ENCODE results near the gene CPTP. TPM values are rescaled to one million over a fixed set of nuclear protein-coding genes. Genes with fewer than 3 reads are reported as not detected.

The CPTP gene
- total RNA-seq, 1 donor from 2014 or later: 20.4 TPM

DNA sequence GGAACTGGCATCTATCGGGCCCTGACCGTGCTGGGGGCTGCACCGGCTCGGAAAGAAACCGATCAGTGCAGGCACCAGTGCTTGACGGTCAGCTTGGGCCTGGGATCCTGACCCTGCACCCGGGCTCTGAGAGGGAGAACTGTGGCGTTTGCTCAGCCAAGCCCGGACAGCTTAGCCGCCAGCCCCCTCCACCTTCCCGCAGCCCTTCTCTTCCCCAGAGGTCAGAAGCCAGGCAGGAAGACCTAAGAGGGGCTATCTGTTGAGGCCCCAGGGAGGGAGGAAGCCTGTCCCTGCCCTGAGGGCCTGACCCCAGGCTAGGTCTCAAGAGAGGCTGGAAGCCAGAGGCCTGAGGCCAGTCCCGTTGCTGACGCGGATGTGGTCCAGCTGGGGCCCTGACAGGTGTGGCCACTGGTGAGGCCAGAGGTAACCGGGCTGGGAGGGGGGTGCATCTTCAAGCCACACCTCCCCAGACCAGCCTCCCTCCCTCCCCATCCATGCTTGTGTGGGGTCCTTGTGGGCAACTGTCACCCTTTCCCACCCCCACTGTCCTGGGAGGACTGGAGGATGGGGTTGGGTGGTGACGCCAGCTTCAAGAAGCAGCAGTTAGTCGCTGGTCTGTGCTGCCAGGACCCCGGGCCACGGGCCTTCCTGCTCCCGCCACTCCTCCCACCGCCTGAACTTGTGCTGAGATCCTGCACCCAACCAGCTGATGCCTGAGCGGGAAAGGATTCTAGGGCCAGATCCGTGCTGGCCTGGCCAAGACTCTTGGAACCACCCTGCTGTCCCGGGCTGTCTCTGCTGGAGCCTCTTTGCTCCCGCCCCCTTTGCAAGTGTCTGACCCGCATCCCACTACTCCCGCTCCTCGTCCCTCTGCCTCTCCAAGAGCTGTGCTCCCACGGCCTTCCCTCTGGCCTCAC lies 27.2 kb downstream of the CPTP start:
- H3K4me3 ChIP-seq: peak overlapping the region; percentile 12
- TF ChIP-seq, protein P1, sequence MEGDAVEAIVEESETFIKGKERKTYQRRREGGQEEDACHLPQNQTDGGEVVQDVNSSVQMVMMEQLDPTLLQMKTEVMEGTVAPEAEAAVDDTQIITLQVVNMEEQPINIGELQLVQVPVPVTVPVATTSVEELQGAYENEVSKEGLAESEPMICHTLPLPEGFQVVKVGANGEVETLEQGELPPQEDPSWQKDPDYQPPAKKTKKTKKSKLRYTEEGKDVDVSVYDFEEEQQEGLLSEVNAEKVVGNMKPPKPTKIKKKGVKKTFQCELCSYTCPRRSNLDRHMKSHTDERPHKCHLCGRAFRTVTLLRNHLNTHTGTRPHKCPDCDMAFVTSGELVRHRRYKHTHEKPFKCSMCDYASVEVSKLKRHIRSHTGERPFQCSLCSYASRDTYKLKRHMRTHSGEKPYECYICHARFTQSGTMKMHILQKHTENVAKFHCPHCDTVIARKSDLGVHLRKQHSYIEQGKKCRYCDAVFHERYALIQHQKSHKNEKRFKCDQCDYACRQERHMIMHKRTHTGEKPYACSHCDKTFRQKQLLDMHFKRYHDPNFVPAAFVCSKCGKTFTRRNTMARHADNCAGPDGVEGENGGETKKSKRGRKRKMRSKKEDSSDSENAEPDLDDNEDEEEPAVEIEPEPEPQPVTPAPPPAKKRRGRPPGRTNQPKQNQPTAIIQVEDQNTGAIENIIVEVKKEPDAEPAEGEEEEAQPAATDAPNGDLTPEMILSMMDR (IDR thresholded peaks at IDR 0.05): no peak
- H3K36me3 ChIP-seq: peaks cover 8% of the 10 kb centered on the region
- ATAC-seq (peak in 1 of 2 donors; percentile 2), DNase-seq (no peak)
- H3K4me1 ChIP-seq: peaks cover 51% of the 10 kb centered on the region
- intact Hi-C loops (cut with DNase I): no loop called here
- peak overlapping the region; percentile 39 for H3K27ac ChIP-seq
- no peaks in the 10 kb centered on the region for H3K9me3 ChIP-seq
- H3K27me3 ChIP-seq (ENCODE audit: low read depth): peaks cover 35% of the 10 kb centered on the region

DNA sequence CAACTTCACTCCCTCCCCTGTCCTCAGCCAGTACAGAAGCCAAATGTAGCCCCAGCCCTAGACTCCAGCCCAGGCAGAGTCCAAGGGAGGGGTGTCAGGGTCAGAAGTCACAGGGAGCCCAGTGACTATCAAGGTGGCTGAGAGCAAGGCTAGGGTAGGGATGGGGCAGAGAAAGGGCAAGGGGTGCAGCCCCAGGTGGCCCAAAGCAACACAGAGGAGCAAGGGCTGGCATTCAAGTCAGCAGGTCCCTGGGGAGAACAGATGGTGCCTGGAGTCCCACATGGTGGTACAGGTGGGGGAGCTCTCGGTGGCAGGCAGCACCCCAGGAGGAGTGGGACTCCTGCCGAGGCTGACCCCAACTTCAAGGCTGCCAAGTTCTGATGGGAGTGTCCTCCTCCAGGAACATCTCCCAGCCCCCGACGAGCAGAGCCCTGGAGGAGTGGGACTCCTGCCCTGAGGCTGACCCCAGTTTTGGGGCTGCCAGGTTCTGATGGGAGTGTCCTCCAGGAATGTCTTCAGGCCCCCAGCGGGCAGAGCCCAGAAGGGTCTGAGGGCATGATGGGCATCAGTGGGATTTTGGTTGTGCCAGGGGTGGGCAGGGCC lies 28.3 kb downstream of the CPTP start:
- peaks cover 39% of the 10 kb centered on the region for H3K4me1 ChIP-seq
- intact Hi-C loops (cut with DNase I): no loop called here
- TF ChIP-seq, protein P1 (IDR thresholded peaks at IDR 0.05): no peak
- DNase-seq (no peak), ATAC-seq (no peak)
- no peaks in the 10 kb centered on the region for H3K9me3 ChIP-seq
- no peak overlapping the region for H3K4me3 ChIP-seq
- H3K27me3 ChIP-seq (ENCODE audit: low read depth): peaks cover 43% of the 10 kb centered on the region
- H3K27ac ChIP-seq: no peak overlapping the region
- peaks cover 8% of the 10 kb centered on the region for H3K36me3 ChIP-seq

DNA sequence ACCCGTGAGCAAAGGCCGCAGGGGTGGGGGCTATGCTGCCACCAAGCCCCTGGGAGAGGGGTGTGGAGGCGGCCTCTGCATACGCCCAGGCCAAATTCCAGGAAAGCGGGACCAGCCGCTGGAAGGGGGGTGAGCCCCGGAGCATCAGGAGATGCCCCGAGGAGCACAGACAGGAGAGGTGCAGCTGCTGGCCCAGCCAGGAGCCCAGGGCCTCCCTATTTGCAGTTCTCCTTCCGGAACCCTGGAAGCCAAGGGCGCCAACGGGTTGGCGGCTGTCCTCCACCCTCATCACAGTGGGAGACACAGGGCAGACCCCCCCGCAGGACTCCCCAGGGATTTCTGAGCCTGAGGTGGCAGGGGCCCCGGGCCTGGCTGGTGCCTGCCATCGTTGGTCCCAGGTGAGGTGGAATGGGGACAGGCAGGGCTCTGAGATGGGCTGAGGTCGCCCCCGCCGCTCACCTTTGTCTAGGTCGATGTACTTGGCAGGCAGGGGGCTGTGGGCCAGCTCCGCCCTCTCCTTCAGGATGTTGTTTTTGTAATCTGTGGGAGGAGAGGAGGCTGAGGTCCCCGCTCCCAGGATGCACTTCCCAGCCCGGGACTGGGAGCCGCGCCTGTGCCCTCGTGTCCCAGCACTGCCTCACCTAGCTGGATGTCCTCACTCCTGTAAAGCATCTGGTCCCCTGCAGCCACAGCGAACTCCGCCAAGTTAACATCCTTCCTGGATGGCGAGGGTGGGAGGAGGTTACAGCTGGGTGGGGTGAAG lies 29.0 kb downstream of the CPTP start:
- peaks cover 36% of the 10 kb centered on the region for H3K4me1 ChIP-seq
- H3K27ac ChIP-seq: no peak overlapping the region
- no peak for DNase-seq
- TF ChIP-seq, protein P1 (IDR thresholded peaks at IDR 0.05): no peak
- ATAC-seq: no peak
- intact Hi-C loops (cut with DNase I): no loop called here
- peaks cover 50% of the 10 kb centered on the region for H3K27me3 ChIP-seq (ENCODE audit: low read depth)
- H3K36me3 ChIP-seq: peaks cover 8% of the 10 kb centered on the region
- H3K4me3 ChIP-seq: no peak overlapping the region
- H3K9me3 ChIP-seq: no peaks in the 10 kb centered on the region

DNA sequence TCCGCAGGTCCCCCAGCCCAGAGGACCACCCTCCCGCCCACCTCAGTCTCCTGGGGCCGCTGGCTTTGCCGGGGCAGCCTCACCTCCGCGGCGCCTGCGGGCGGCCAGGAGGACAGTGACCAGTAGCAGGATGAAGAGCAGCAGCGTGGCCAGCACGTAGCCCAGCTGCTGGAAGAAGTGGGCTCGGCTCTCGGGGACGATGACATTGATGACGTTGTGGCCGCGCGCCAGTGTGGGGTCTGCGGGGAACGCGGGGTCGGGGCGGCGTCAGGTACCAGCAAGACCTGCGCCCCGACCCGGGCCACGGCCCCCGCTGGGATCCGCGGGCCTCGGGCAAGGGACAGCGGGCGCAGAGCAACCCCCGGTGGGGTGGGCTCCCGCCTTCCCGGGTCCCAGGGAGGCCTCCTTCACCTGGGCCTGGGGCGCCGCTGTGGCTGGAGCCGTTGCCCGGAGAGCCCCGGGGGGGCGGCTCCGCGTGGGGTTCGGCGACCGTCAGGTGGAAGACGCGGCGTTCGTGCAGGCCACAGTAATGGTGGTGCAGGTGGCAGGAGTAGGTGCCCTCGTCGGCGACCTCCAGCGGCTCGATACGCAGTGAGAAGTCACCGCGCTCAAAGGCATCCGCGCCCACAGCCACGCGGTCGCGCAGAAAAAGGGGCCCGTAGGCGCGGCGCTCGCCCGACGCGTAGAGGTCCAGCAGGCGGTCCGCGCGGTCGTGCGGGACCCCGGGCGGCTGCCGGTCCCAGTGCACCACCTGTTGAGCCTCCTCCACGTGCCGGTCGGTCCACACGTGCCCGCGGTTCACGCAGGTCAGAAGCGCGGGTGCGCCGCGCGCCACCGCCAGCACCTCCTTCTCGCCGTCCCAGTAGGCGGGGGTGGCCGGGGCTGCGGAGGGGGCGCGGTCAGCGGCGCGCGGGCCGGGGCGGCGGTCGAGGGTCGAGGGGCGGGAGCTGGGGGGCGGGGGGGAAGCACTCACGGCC lies 30.0 kb downstream of the CPTP start:
- no peaks in the 10 kb centered on the region for H3K9me3 ChIP-seq
- peaks cover 59% of the 10 kb centered on the region for H3K27me3 ChIP-seq (ENCODE audit: low read depth)
- TF ChIP-seq, protein P1 (IDR thresholded peaks at IDR 0.05): no peak
- peak overlapping the region; percentile 39 for H3K4me3 ChIP-seq
- DNase-seq: no peak
- no peak overlapping the region for H3K27ac ChIP-seq
- ATAC-seq: no peak
- peaks cover 46% of the 10 kb centered on the region for H3K4me1 ChIP-seq
- intact Hi-C loops (cut with DNase I): no loop called here
- peaks cover 8% of the 10 kb centered on the region for H3K36me3 ChIP-seq

Data from lower lobe of right lung (tissue), 2 donors.